ENCODE results near the gene TADA2A.

TADA2A gene

GRCh38 chr17:37490022-37490587, 83.4 kb downstream of the TADA2A start:
- FAIRE-seq: no peak
- peak; percentile 52 for DNase-seq (ENCODE audit: insufficient read length, low spot score)
- TF ChIP-seq PAX5 (IDR thresholded peaks at IDR 0.05; ENCODE audit: insufficient read depth, low read length, severe bottlenecking) (no peak), SPI1 (IDR thresholded peaks at IDR 0.05; ENCODE audit: low read depth, low read length) (no peak), POLR2AphosphoS5 (IDR thresholded peaks at IDR 0.05; ENCODE audit: low read depth, low read length) (no peak), POU2F2 (IDR thresholded peaks at IDR 0.05; ENCODE audit: low read depth, low read length) (0 out of 2 replicates have a peak, but pooled peaks have one; percentile 14), TAF1 (IDR thresholded peaks at IDR 0.05; ENCODE audit: low read depth, low read length) (no peak)

GRCh38 chr17:37490638-37491614, 84.2 kb downstream of the TADA2A start:
- no peak for TF ChIP-seq SPI1 (IDR thresholded peaks at IDR 0.05; ENCODE audit: low read depth, low read length)
- TF ChIP-seq POU2F2 (IDR thresholded peaks at IDR 0.05; ENCODE audit: low read depth, low read length): no peak
- no peak for TF ChIP-seq POLR2A (IDR thresholded peaks at IDR 0.05; ENCODE audit: low read depth, low read length)
- TF ChIP-seq TAF1 (IDR thresholded peaks at IDR 0.05; ENCODE audit: low read depth, low read length): no peak
- TF ChIP-seq POLR2AphosphoS5 (IDR thresholded peaks at IDR 0.05; ENCODE audit: low read depth, low read length): no peak
- TF ChIP-seq PAX5 (IDR thresholded peaks at IDR 0.05; ENCODE audit: insufficient read depth, low read length, severe bottlenecking): no peak
- no peak for FAIRE-seq

GRCh38 chr17:37492167-37492566, 85.5 kb downstream of the TADA2A start:
- TF ChIP-seq POLR2A (IDR thresholded peaks at IDR 0.05; ENCODE audit: low read depth, low read length): no peak
- TF ChIP-seq SPI1 (IDR thresholded peaks at IDR 0.05; ENCODE audit: low read depth, low read length): no peak
- TF ChIP-seq PAX5 (IDR thresholded peaks at IDR 0.05; ENCODE audit: insufficient read depth, low read length, severe bottlenecking): no peak
- TF ChIP-seq POLR2AphosphoS5 (IDR thresholded peaks at IDR 0.05; ENCODE audit: low read depth, low read length): no peak
- no peak for TF ChIP-seq TAF1 (IDR thresholded peaks at IDR 0.05; ENCODE audit: low read depth, low read length)
- TF ChIP-seq POU2F2 (IDR thresholded peaks at IDR 0.05; ENCODE audit: low read depth, low read length): no peak
- no peak for FAIRE-seq
- no peak for DNase-seq (ENCODE audit: insufficient read length, low spot score)

More at GRCh38 chr17:37490638-37491614, 84.2 kb downstream of the TADA2A start:
- DNase-seq (ENCODE audit: insufficient read length, low spot score): no peak

- FAIRE-seq (no peak), DNase-seq (ENCODE audit: insufficient read length, low spot score) (no peak)
- no peak for TF ChIP-seq TAF1 (IDR thresholded peaks at IDR 0.05; ENCODE audit: low read depth, low read length)
- no peak for TF ChIP-seq PAX5 (IDR thresholded peaks at IDR 0.05; ENCODE audit: insufficient read depth, low read length, severe bottlenecking)
- no peak for TF ChIP-seq POLR2AphosphoS5 (IDR thresholded peaks at IDR 0.05; ENCODE audit: low read depth, low read length)
- TF ChIP-seq POLR2A (IDR thresholded peaks at IDR 0.05; ENCODE audit: low read depth, low read length): no peak
- no peak for TF ChIP-seq SPI1 (IDR thresholded peaks at IDR 0.05; ENCODE audit: low read depth, low read length)
- no peak for TF ChIP-seq POU2F2 (IDR thresholded peaks at IDR 0.05; ENCODE audit: low read depth, low read length)
These were observed 86.8 kb downstream of the TADA2A start for GRCh38 chr17:37493249-37494027.

- TF ChIP-seq SPI1 (IDR thresholded peaks at IDR 0.05; ENCODE audit: low read depth, low read length): no peak
- TF ChIP-seq POLR2A (IDR thresholded peaks at IDR 0.05; ENCODE audit: low read depth, low read length): no peak
- TF ChIP-seq POU2F2 (IDR thresholded peaks at IDR 0.05; ENCODE audit: low read depth, low read length): no peak
- TF ChIP-seq PAX5 (IDR thresholded peaks at IDR 0.05; ENCODE audit: insufficient read depth, low read length, severe bottlenecking): no peak
- no peak for TF ChIP-seq TAF1 (IDR thresholded peaks at IDR 0.05; ENCODE audit: low read depth, low read length)
- no peak for TF ChIP-seq POLR2AphosphoS5 (IDR thresholded peaks at IDR 0.05; ENCODE audit: low read depth, low read length)
- no peak for FAIRE-seq
- DNase-seq (ENCODE audit: insufficient read length, low spot score): no peak
These were observed 87.7 kb downstream of the TADA2A start for GRCh38 chr17:37494401-37494831.

GRCh38 chr17:37494971-37495370, 88.3 kb downstream of the TADA2A start:
- TF ChIP-seq POU2F2 (IDR thresholded peaks at IDR 0.05; ENCODE audit: low read depth, low read length) (no peak), POLR2AphosphoS5 (IDR thresholded peaks at IDR 0.05; ENCODE audit: low read depth, low read length) (no peak), PAX5 (IDR thresholded peaks at IDR 0.05; ENCODE audit: insufficient read depth, low read length, severe bottlenecking) (no peak), POLR2A (IDR thresholded peaks at IDR 0.05; ENCODE audit: low read depth, low read length) (no peak), SPI1 (IDR thresholded peaks at IDR 0.05; ENCODE audit: low read depth, low read length) (no peak), TAF1 (IDR thresholded peaks at IDR 0.05; ENCODE audit: low read depth, low read length) (no peak)
- DNase-seq (ENCODE audit: insufficient read length, low spot score) (no peak), FAIRE-seq (no peak)

GRCh38 chr17:37500378-37500777, 93.7 kb downstream of the TADA2A start:
- TF ChIP-seq SPI1 (IDR thresholded peaks at IDR 0.05; ENCODE audit: low read depth, low read length): no peak
- no peak for TF ChIP-seq TAF1 (IDR thresholded peaks at IDR 0.05; ENCODE audit: low read depth, low read length)
- TF ChIP-seq PAX5 (IDR thresholded peaks at IDR 0.05; ENCODE audit: insufficient read depth, low read length, severe bottlenecking): no peak
- TF ChIP-seq POU2F2 (IDR thresholded peaks at IDR 0.05; ENCODE audit: low read depth, low read length): no peak
- TF ChIP-seq POLR2AphosphoS5 (IDR thresholded peaks at IDR 0.05; ENCODE audit: low read depth, low read length): no peak
- no peak for TF ChIP-seq POLR2A (IDR thresholded peaks at IDR 0.05; ENCODE audit: low read depth, low read length)
- FAIRE-seq: no peak
- DNase-seq (ENCODE audit: insufficient read length, low spot score): no peak

- FAIRE-seq (no peak), DNase-seq (ENCODE audit: insufficient read length, low spot score) (no peak)
- TF ChIP-seq TAF1 (IDR thresholded peaks at IDR 0.05; ENCODE audit: low read depth, low read length): no peak
- TF ChIP-seq POLR2A (IDR thresholded peaks at IDR 0.05; ENCODE audit: low read depth, low read length): no peak
- TF ChIP-seq POU2F2 (IDR thresholded peaks at IDR 0.05; ENCODE audit: low read depth, low read length): no peak
- TF ChIP-seq PAX5 (IDR thresholded peaks at IDR 0.05; ENCODE audit: insufficient read depth, low read length, severe bottlenecking): no peak
- TF ChIP-seq POLR2AphosphoS5 (IDR thresholded peaks at IDR 0.05; ENCODE audit: low read depth, low read length): no peak
- no peak for TF ChIP-seq SPI1 (IDR thresholded peaks at IDR 0.05; ENCODE audit: low read depth, low read length)
These were observed 95.6 kb downstream of the TADA2A start for GRCh38 chr17:37502009-37502936.

Measured in GM12891 (cell line).